Measurements from ENCODE around the gene PKIG. TPM values are rescaled to one million over a fixed set of nuclear protein-coding genes. Genes with fewer than 3 reads are reported as not detected.

The PKIG gene
- total RNA-seq, 4 donors from 2014 or later, result 305 to 398 (median 357) TPM

GRCh38 chr20:44641325-44641724, 58.9 kb downstream of the PKIG start:
- H3K27me3 ChIP-seq, result no peaks in the 10 kb centered on the region
- no peak for DNase-seq (ENCODE audit: extremely low spot score)
- intact Hi-C loops (cut with DNase I), result no loop called here
- WGBS, result 82% methylated on average over 5 of the region's 5 CpGs
- no peak overlapping the region for H3K4me3 ChIP-seq
- H3K36me3 ChIP-seq, result peaks cover 0 to 6% (median 0%) of the 10 kb centered on the region in 4 donors
- H3K9me3 ChIP-seq, result no peaks in the 10 kb centered on the region
- peak overlapping the region in 2 of 4 donors; percentile 81 for H3K27ac ChIP-seq (replicated peaks in 1 of 4)
- no peak for TF ChIP-seq POLR2AphosphoS5 (IDR thresholded peaks at IDR 0.05)
- no peak for TF ChIP-seq CTCF (IDR thresholded peaks at IDR 0.05)
- no peak for TF ChIP-seq POLR2A (IDR thresholded peaks at IDR 0.05; ENCODE audit: low read depth)
- TF ChIP-seq EP300 (IDR thresholded peaks at IDR 0.05), result no peak
- H3K4me1 ChIP-seq, result peaks cover 57 to 64% (median 60%) of the 10 kb centered on the region in 4 donors

- Histone ChIP-seq H3K27me3 (no peaks in the 10 kb centered on the region), H3K27ac (replicated peaks in 1 of 4) (peak overlapping the region; percentile 64 to 81 (median 72)), H3K4me1 (peaks cover 61 to 70% (median 65%) of the 10 kb centered on the region in 4 donors), H3K9me3 (no peaks in the 10 kb centered on the region), H3K36me3 (peaks cover 0 to 6% (median 0%) of the 10 kb centered on the region in 4 donors), H3K4me3 (peak overlapping the region; percentile 11 to 43 (median 24))
- intact Hi-C loops (cut with DNase I), result no loop called here
- WGBS, result 18% methylated on average over 14 of the region's 17 CpGs
- DNase-seq (ENCODE audit: extremely low spot score), result no peak
- no peak for TF ChIP-seq EP300 (IDR thresholded peaks at IDR 0.05)
- peak; percentile 35 to 36 for TF ChIP-seq POLR2AphosphoS5 (IDR thresholded peaks at IDR 0.05)
- no peak for TF ChIP-seq CTCF (IDR thresholded peaks at IDR 0.05)
- TF ChIP-seq POLR2A (IDR thresholded peaks at IDR 0.05; ENCODE audit: low read depth), result no peak
These were observed 60.1 kb downstream of the PKIG start for GRCh38 chr20:44642203-44643153.

GRCh38 chr20:44643154-44643519, 60.8 kb downstream of the PKIG start:
- H3K27me3 ChIP-seq, result no peaks in the 10 kb centered on the region
- H3K9me3 ChIP-seq, result no peaks in the 10 kb centered on the region
- DNase-seq (ENCODE audit: extremely low spot score), result no peak
- H3K27ac ChIP-seq (replicated peaks in 1 of 4), result peak overlapping the region; percentile 64 to 81 (median 72)
- peaks cover 57 to 70% (median 63%) of the 10 kb centered on the region in 4 donors for H3K4me1 ChIP-seq
- peak overlapping the region in 1 of 4 donors; percentile 11 for H3K4me3 ChIP-seq
- intact Hi-C loops (cut with DNase I), result no loop called here
- peaks cover 0 to 6% (median 0%) of the 10 kb centered on the region in 4 donors for H3K36me3 ChIP-seq
- WGBS, result 29% methylated on average over 1 of the region's 1 CpG
- TF ChIP-seq CTCF (IDR thresholded peaks at IDR 0.05) (no peak), POLR2AphosphoS5 (IDR thresholded peaks at IDR 0.05) (no peak), POLR2A (IDR thresholded peaks at IDR 0.05; ENCODE audit: low read depth) (no peak), EP300 (IDR thresholded peaks at IDR 0.05) (no peak)

- Histone ChIP-seq H3K4me1 (peaks cover 59 to 70% (median 65%) of the 10 kb centered on the region in 4 donors), H3K4me3 (no peak overlapping the region), H3K27me3 (no peaks in the 10 kb centered on the region), H3K36me3 (peaks cover 0 to 6% (median 0%) of the 10 kb centered on the region in 4 donors), H3K27ac (replicated peaks in 1 of 4) (peak overlapping the region; percentile 64 to 81 (median 72)), H3K9me3 (no peaks in the 10 kb centered on the region)
- intact Hi-C loops (cut with DNase I), result no loop called here
- DNase-seq (ENCODE audit: extremely low spot score), result no peak
- no peak for TF ChIP-seq CTCF (IDR thresholded peaks at IDR 0.05)
- peak; percentile 53 to 66 for TF ChIP-seq POLR2AphosphoS5 (IDR thresholded peaks at IDR 0.05)
- 40% methylated on average over 11 of the region's 16 CpGs for WGBS
These were observed 61.3 kb downstream of the PKIG start for GRCh38 chr20:44643596-44644229.

Data from esophagus muscularis mucosa (tissue), 4 donors.